Measurements from ENCODE around the gene DNAJC15. TPM values are rescaled to one million over a fixed set of nuclear protein-coding genes. Genes with fewer than 3 reads are reported as not detected.

Gene DNAJC15
- total RNA-seq, 1 experiment from 2014 or later: 20.3 TPM

- intact Hi-C loops (cut with micrococcal nuclease; ENCODE audit: unreplicated experiment): no loop called here
- ChIA-PET CTCF (no interaction called here), POLR2A (no interaction called here)
- BruUV-seq (replicated peaks): no TSS peak
- DNase-seq (ENCODE audit: low read depth, low spot score) (no peak), ATAC-seq (no peak)
- no peak overlapping the region for H3K4me3 ChIP-seq (ENCODE audit: low read depth in 2 of 2, low read length in 2 of 2)
- H3K27ac ChIP-seq (ENCODE audit: low read length): no peak overlapping the region
- in situ Hi-C loops (cut with HindIII; ENCODE audit: low pct_unique_long_range_greater_than_20kb, low sequenced_read_pairs): no loop called here
- H3K27me3 ChIP-seq (ENCODE audit: control insufficient read depth, insufficient read depth, low read length): no peaks in the 10 kb centered on the region
- no peaks in the 10 kb centered on the region for H3K4me1 ChIP-seq (ENCODE audit: control insufficient read depth, insufficient read depth, low read length)
- TF ChIP-seq, protein P1, sequence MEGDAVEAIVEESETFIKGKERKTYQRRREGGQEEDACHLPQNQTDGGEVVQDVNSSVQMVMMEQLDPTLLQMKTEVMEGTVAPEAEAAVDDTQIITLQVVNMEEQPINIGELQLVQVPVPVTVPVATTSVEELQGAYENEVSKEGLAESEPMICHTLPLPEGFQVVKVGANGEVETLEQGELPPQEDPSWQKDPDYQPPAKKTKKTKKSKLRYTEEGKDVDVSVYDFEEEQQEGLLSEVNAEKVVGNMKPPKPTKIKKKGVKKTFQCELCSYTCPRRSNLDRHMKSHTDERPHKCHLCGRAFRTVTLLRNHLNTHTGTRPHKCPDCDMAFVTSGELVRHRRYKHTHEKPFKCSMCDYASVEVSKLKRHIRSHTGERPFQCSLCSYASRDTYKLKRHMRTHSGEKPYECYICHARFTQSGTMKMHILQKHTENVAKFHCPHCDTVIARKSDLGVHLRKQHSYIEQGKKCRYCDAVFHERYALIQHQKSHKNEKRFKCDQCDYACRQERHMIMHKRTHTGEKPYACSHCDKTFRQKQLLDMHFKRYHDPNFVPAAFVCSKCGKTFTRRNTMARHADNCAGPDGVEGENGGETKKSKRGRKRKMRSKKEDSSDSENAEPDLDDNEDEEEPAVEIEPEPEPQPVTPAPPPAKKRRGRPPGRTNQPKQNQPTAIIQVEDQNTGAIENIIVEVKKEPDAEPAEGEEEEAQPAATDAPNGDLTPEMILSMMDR (IDR thresholded peaks at IDR 0.05): no peak
- TF ChIP-seq TCF7L2 (IDR thresholded peaks at IDR 0.05; ENCODE audit: low read depth, low read length): no peak
- no peak for TF ChIP-seq SIN3A (IDR thresholded peaks at IDR 0.05; ENCODE audit: borderline replicate concordance, insufficient read depth, low read depth, low read length)
- TF ChIP-seq POLR2AphosphoS5 (IDR thresholded peaks at IDR 0.05; ENCODE audit: low read depth, low read length): no peak
- TF ChIP-seq, protein P2, sequence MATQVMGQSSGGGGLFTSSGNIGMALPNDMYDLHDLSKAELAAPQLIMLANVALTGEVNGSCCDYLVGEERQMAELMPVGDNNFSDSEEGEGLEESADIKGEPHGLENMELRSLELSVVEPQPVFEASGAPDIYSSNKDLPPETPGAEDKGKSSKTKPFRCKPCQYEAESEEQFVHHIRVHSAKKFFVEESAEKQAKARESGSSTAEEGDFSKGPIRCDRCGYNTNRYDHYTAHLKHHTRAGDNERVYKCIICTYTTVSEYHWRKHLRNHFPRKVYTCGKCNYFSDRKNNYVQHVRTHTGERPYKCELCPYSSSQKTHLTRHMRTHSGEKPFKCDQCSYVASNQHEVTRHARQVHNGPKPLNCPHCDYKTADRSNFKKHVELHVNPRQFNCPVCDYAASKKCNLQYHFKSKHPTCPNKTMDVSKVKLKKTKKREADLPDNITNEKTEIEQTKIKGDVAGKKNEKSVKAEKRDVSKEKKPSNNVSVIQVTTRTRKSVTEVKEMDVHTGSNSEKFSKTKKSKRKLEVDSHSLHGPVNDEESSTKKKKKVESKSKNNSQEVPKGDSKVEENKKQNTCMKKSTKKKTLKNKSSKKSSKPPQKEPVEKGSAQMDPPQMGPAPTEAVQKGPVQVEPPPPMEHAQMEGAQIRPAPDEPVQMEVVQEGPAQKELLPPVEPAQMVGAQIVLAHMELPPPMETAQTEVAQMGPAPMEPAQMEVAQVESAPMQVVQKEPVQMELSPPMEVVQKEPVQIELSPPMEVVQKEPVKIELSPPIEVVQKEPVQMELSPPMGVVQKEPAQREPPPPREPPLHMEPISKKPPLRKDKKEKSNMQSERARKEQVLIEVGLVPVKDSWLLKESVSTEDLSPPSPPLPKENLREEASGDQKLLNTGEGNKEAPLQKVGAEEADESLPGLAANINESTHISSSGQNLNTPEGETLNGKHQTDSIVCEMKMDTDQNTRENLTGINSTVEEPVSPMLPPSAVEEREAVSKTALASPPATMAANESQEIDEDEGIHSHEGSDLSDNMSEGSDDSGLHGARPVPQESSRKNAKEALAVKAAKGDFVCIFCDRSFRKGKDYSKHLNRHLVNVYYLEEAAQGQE (IDR thresholded peaks at IDR 0.05; ENCODE audit: insufficient read depth in 1 of 2, low read depth in 2 of 2, low read length in 1 of 2): no peak
- no peaks in the 10 kb centered on the region for H3K9me3 ChIP-seq (ENCODE audit: control insufficient read depth, insufficient read depth, low read depth, low read length)
- no peaks in the 10 kb centered on the region for H3K36me3 ChIP-seq (ENCODE audit: control insufficient read depth, insufficient read depth, low read length)
Measured at GRCh38 chr13:43041369-43041921, 18.1 kb downstream of the DNAJC15 start.

DNA sequence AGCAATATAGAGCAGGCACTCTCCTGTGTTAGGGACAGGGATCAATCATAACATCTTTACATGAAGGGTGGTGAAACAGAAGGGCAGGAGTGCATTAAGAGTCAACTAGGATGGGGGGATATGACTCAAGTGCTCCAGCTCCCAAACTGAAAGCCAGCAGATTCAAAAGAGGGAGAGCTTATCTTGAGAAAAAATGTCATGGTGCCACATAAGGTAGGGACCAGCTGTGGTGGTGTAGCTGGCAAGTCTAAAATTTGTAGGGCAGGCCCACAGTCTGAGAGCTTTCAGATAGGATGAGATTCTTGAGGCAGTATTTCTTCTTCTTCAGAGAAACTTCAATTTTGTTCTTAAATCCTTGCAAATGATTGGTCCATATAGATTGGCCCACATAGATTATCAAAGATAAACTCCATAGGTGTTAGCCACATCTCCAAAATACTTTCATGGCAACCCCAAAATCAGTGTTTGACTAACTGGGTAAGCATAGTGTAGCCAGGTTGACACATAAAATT, 19.1 kb downstream of the DNAJC15 start:
- BruUV-seq (replicated peaks): no TSS peak
- CTCF ChIA-PET: no interaction called here
- DNase-seq (ENCODE audit: low read depth, low spot score): no peak
- H3K4me3 ChIP-seq (ENCODE audit: low read depth in 2 of 2, low read length in 2 of 2): no peak overlapping the region
- H3K4me1 ChIP-seq (ENCODE audit: control insufficient read depth, insufficient read depth, low read length): no peaks in the 10 kb centered on the region
- H3K27me3 ChIP-seq (ENCODE audit: control insufficient read depth, insufficient read depth, low read length): no peaks in the 10 kb centered on the region
- TF ChIP-seq TCF7L2 (IDR thresholded peaks at IDR 0.05; ENCODE audit: low read depth, low read length) (no peak), SIN3A (IDR thresholded peaks at IDR 0.05; ENCODE audit: borderline replicate concordance, insufficient read depth, low read depth, low read length) (no peak)
- TF ChIP-seq, protein P1 (IDR thresholded peaks at IDR 0.05): no peak
- no peak overlapping the region for H3K27ac ChIP-seq (ENCODE audit: low read length)
- POLR2A ChIA-PET: no interaction called here
- in situ Hi-C loops (cut with HindIII; ENCODE audit: low pct_unique_long_range_greater_than_20kb, low sequenced_read_pairs): no loop called here
- H3K9me3 ChIP-seq (ENCODE audit: control insufficient read depth, insufficient read depth, low read depth, low read length): no peaks in the 10 kb centered on the region
- no peaks in the 10 kb centered on the region for H3K36me3 ChIP-seq (ENCODE audit: control insufficient read depth, insufficient read depth, low read length)
- intact Hi-C loops (cut with micrococcal nuclease; ENCODE audit: unreplicated experiment): no loop called here
- no peak for ATAC-seq

All from Panc1 (cell line).